ENCODE results near the gene ABCA9.
"Not testable (repeated sequence)": the region's sequence is repeated elsewhere in the genome, so short reads cannot be mapped to it uniquely, and the experiment has no call there.

The ABCA9 gene

DNA sequence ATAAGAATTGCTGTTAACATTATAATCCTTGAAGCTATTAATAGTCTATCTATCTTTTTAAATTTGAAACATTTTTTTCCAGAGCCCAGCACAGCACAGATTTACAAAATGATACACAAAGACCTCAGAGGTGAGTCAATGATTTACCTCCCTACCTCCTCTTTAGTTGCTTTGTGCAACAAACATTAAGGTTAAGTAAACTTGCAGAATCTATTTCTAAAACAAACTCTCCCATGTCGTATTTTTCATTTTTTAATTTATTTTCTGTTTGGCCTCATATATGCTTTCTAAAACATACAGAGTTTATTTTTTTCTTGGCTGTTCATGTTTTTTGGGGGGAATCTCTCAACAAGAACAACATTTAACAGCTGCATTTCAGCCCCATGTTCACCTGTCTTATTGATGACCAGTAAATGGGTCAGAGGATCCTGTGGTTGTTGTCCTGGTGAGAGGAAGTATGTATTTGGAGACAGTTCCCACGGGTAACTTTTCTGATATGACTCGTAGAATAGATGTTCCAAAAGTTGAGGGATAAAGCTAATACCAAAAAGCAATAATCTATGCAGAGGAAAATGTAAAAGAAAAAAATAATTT, 42.6 kb downstream of the ABCA9 start:
- no peaks in the 10 kb centered on the region for H3K9me3 ChIP-seq (ENCODE audit: insufficient read depth, low read length)
- no peaks in the 10 kb centered on the region for H3K36me3 ChIP-seq (replicated peaks; ENCODE audit: low read depth, low read length)
- H2AFZ ChIP-seq (ENCODE audit: low read depth, low read length) = no peak overlapping the region
- H3K27ac ChIP-seq (ENCODE audit: low read length) = no peak overlapping the region
- H3K79me2 ChIP-seq (ENCODE audit: low read length) = no peaks in the 10 kb centered on the region
- H3K4me3 ChIP-seq (ENCODE audit: low read length) = no peak overlapping the region
- no peak overlapping the region for H3K9ac ChIP-seq (ENCODE audit: low read length)
- no peaks in the 10 kb centered on the region for H4K20me1 ChIP-seq (ENCODE audit: insufficient read depth, low read length)
- peaks cover 4% of the 10 kb centered on the region; the same call in 1 of the 2 replicates for H3K4me1 ChIP-seq (ENCODE audit: low read length)
- TF ChIP-seq EZH2phosphoT487 (IDR thresholded peaks at IDR 0.05; ENCODE audit: low read depth) = no peak
- TF ChIP-seq CTCF (IDR thresholded peaks at IDR 0.05; ENCODE audit: low read depth, low read length) = no peak
- H3K27me3 ChIP-seq (ENCODE audit: low read depth, low read length) = no peaks in the 10 kb centered on the region
- no peak overlapping the region for H3K4me2 ChIP-seq (ENCODE audit: low read length)

- H3K27me3 ChIP-seq (ENCODE audit: low read depth, low read length) = no peaks in the 10 kb centered on the region
- no peak overlapping the region for H3K4me2 ChIP-seq (ENCODE audit: low read length)
Observed at GRCh38 chr17:69015631-69016030, 45.1 kb downstream of the ABCA9 start.

DNA sequence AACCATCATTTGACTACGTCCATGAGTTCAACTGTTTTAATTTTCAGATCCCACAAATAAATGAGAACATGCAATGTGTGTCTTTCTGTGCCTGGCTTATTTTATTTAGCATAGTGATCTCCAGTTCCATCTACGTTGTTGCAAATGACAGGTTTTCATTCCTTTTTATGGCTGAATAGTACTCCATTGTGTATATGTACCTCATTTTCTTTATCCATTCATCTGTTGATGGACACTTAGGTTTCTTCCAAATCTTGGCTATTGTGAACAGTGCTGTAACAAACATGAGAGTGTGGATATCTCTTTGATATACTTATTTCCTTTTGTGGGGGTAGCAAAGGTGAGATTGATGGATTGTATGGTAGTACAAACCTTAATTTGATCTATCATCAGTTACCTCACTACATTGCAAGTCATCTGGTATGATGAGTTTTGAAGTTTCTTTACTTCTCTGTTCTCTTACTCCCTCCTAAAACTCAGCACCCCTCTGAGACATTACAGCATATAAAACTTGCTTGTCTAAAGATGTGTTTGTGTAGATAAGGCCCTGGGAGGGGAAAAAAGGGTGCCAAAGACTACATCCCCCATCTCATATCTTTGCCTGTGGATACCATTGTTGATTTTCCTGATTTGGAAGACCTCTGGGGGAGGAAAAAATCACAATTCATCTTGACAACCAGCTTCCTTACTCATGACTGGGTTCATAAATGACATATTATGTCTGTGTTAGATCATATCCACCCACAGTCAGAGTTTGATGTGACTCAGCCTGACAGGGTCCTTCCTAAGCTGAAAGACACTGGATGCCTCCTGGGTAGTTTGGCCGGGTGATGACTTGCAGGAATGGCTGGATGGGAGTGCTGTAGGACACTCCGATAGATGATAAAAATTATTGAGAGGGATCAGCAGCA, 47.6 kb downstream of the ABCA9 start:
- Histone ChIP-seq H3K4me3 (ENCODE audit: low read length) (no peak overlapping the region), H3K27ac (ENCODE audit: low read length) (no peak overlapping the region), H3K79me2 (ENCODE audit: low read length) (no peaks in the 10 kb centered on the region), H3K9ac (ENCODE audit: low read length) (no peak overlapping the region), H3K36me3 (replicated peaks; ENCODE audit: low read depth, low read length) (no peaks in the 10 kb centered on the region), H3K4me2 (ENCODE audit: low read length) (no peak overlapping the region), H3K27me3 (ENCODE audit: low read depth, low read length) (no peaks in the 10 kb centered on the region), H2AFZ (ENCODE audit: low read depth, low read length) (no peak overlapping the region), H3K9me3 (ENCODE audit: insufficient read depth, low read length) (no peaks in the 10 kb centered on the region), H4K20me1 (ENCODE audit: insufficient read depth, low read length) (no peaks in the 10 kb centered on the region), H3K4me1 (ENCODE audit: low read length) (no peaks in the 10 kb centered on the region)
- TF ChIP-seq CTCF (IDR thresholded peaks at IDR 0.05; ENCODE audit: low read depth, low read length) (no peak), EZH2phosphoT487 (IDR thresholded peaks at IDR 0.05; ENCODE audit: low read depth) (no peak)

More at GRCh38 chr17:69015631-69016030, 45.1 kb downstream of the ABCA9 start:
- Histone ChIP-seq H3K4me3 (ENCODE audit: low read length) (no peak overlapping the region), H3K36me3 (replicated peaks; ENCODE audit: low read depth, low read length) (no peaks in the 10 kb centered on the region), H4K20me1 (ENCODE audit: insufficient read depth, low read length) (no peaks in the 10 kb centered on the region), H3K27ac (ENCODE audit: low read length) (no peak overlapping the region), H3K9me3 (ENCODE audit: insufficient read depth, low read length) (no peaks in the 10 kb centered on the region), H3K4me1 (ENCODE audit: low read length) (peaks cover 4% of the 10 kb centered on the region; the same call in 1 of the 2 replicates), H3K79me2 (ENCODE audit: low read length) (no peaks in the 10 kb centered on the region), H3K9ac (ENCODE audit: low read length) (no peak overlapping the region), H2AFZ (ENCODE audit: low read depth, low read length) (no peak overlapping the region)
- no peak for TF ChIP-seq EZH2phosphoT487 (IDR thresholded peaks at IDR 0.05; ENCODE audit: low read depth)
- no peak for TF ChIP-seq CTCF (IDR thresholded peaks at IDR 0.05; ENCODE audit: low read depth, low read length)

GRCh38 chr17:69009930-69010329, 50.8 kb downstream of the ABCA9 start:
- H3K79me2 ChIP-seq (ENCODE audit: low read length) = no peaks in the 10 kb centered on the region
- H2AFZ ChIP-seq (ENCODE audit: low read depth, low read length) = no peak overlapping the region
- H3K9me3 ChIP-seq (ENCODE audit: insufficient read depth, low read length) = no peaks in the 10 kb centered on the region
- H3K4me3 ChIP-seq (ENCODE audit: low read length) = no peak overlapping the region
- TF ChIP-seq EZH2phosphoT487 (IDR thresholded peaks at IDR 0.05; ENCODE audit: low read depth) = no peak
- no peaks in the 10 kb centered on the region for H3K36me3 ChIP-seq (replicated peaks; ENCODE audit: low read depth, low read length)
- no peaks in the 10 kb centered on the region for H3K4me1 ChIP-seq (ENCODE audit: low read length)
- H3K27me3 ChIP-seq (ENCODE audit: low read depth, low read length) = no peaks in the 10 kb centered on the region
- H3K9ac ChIP-seq (ENCODE audit: low read length) = no peak overlapping the region
- H3K27ac ChIP-seq (ENCODE audit: low read length) = no peak overlapping the region
- H3K4me2 ChIP-seq (ENCODE audit: low read length) = no peak overlapping the region
- no peaks in the 10 kb centered on the region for H4K20me1 ChIP-seq (ENCODE audit: insufficient read depth, low read length)

DNA sequence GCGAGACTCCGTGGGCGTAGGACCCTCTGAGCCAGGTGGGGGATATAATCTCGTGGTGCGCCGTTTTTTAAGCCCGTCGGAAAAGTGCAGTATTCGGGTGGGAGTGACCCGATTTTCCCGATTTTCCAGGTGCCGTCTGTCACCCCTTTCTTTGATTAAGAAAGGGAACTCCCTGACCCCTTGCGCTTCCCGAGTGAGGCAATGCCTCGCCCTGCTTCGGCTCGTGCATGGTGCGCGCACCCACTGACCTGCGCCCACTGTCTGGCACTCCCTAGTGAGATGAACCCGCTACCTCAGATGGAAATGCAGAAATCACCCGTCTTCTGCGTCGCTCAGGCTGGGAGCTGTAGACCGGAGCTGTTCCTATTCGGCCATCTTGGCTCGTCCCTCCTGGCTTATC, 56.0 kb downstream of the ABCA9 start:
- not testable (repeated sequence) for H3K4me3 ChIP-seq (ENCODE audit: low read length); H4K20me1 ChIP-seq (ENCODE audit: insufficient read depth, low read length); H3K27me3 ChIP-seq (ENCODE audit: low read depth, low read length); H3K36me3 ChIP-seq (replicated peaks; ENCODE audit: low read depth, low read length); H3K9me3 ChIP-seq (ENCODE audit: insufficient read depth, low read length); H3K9ac ChIP-seq (ENCODE audit: low read length); H3K4me2 ChIP-seq (ENCODE audit: low read length); H3K4me1 ChIP-seq (ENCODE audit: low read length); H3K27ac ChIP-seq (ENCODE audit: low read length); H2AFZ ChIP-seq (ENCODE audit: low read depth, low read length); H3K79me2 ChIP-seq (ENCODE audit: low read length)

DNA sequence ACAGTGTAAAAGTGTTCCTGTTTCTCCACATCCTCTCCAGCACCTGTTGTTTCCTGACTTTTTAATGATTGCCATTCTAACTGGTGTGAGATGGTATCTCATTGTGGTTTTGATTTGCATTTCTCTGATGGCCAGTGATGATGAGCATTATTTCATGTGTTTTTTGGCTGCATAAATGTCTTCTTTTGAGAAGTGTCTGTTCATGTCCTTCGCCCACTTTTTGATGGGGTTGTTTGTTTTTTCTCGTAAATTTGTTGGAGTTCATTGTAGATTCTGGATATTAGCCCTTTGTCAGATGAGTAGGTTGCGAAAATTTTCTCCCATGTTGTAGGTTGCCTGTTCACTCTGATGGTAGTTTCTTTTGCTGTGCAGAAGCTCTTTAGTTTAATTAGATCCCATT, 61.0 kb downstream of the ABCA9 start:
- not testable (repeated sequence) for H3K79me2 ChIP-seq (ENCODE audit: low read length); H3K4me2 ChIP-seq (ENCODE audit: low read length); H3K36me3 ChIP-seq (replicated peaks; ENCODE audit: low read depth, low read length); H3K9ac ChIP-seq (ENCODE audit: low read length); H3K27ac ChIP-seq (ENCODE audit: low read length); H3K27me3 ChIP-seq (ENCODE audit: low read depth, low read length); H3K4me3 ChIP-seq (ENCODE audit: low read length); H3K4me1 ChIP-seq (ENCODE audit: low read length); H2AFZ ChIP-seq (ENCODE audit: low read depth, low read length); H3K9me3 ChIP-seq (ENCODE audit: insufficient read depth, low read length); H4K20me1 ChIP-seq (ENCODE audit: insufficient read depth, low read length)

All from OCI-LY3 (cell line).